HG03039 (cell line): ENCODE measurements around the gene GGT1.
"Not testable (repeated sequence)": the region's sequence is repeated elsewhere in the genome, so short reads cannot be mapped to it uniquely, and the experiment has no call there.

Experiments
- ATAC-seq: cut with Tn5 transposase; IDR thresholded peaks from one replicate; pipeline ENCODE4 v1.9.1; 2021; ENCODE audit warnings: mild to moderate bottlenecking, moderate library complexity; ENCODE audit not compliant: unreplicated experiment

The GGT1 gene

GRCh38 chr22:24633231-24634023 lies 30.4 kb downstream of the GGT1 start:
- not testable (repeated sequence) for ATAC-seq

GRCh38 chr22:24634776-24635389 lies 31.9 kb downstream of the GGT1 start:
- not testable (repeated sequence) for ATAC-seq

GRCh38 chr22:24636513-24636912 lies 33.5 kb downstream of the GGT1 start:
- ATAC-seq: not testable (repeated sequence)

GRCh38 chr22:24642307-24642706 lies 39.3 kb downstream of the GGT1 start:
- not testable (repeated sequence) for ATAC-seq

GRCh38 chr22:24644409-24644808 lies 41.4 kb downstream of the GGT1 start:
- not testable (repeated sequence) for ATAC-seq

GRCh38 chr22:24645408-24646399 lies 42.7 kb downstream of the GGT1 start:
- ATAC-seq: not testable (repeated sequence)

GRCh38 chr22:24646756-24647155 lies 43.8 kb downstream of the GGT1 start:
- not testable (repeated sequence) for ATAC-seq

- ATAC-seq: not testable (repeated sequence)
These were observed 46.4 kb downstream of the GGT1 start for GRCh38 chr22:24649371-24649770.

GRCh38 chr22:24650884-24651283 lies 47.9 kb downstream of the GGT1 start:
- not testable (repeated sequence) for ATAC-seq

- not testable (repeated sequence) for ATAC-seq
These were observed 62.4 kb downstream of the GGT1 start for GRCh38 chr22:24665395-24665794.

- ATAC-seq: not testable (repeated sequence)
These were observed 64.9 kb downstream of the GGT1 start for GRCh38 chr22:24667904-24668303.

- ATAC-seq: not testable (repeated sequence)
These were observed 69.5 kb downstream of the GGT1 start for GRCh38 chr22:24672532-24672931.
